Fibroblast of mammary gland (primary cell): ENCODE results near the gene MPHOSPH8.

ENCODE experiments used
- DNase-seq: peaks from one replicate; pipeline ENCODE4 v3.0.0-alpha.2; 2010; ENCODE audit warnings: low read depth
- H3K4me3 ChIP-seq: 2 replicates; pipeline ENCODE4 v1.5.1; 2011; ENCODE audit warnings: low read depth, mild to moderate bottlenecking, low read length, moderate library complexity; ENCODE audit not compliant: control insufficient read depth
- TF ChIP-seq, protein P1 (sequence below): conservative IDR thresholded peaks from 2 replicates; pipeline ENCODE4 v1.5.1; 2011; ENCODE audit warnings: low read depth, low read length, inconsistent platforms; ENCODE audit not compliant: control insufficient read depth, insufficient read depth

Gene MPHOSPH8

DNA sequence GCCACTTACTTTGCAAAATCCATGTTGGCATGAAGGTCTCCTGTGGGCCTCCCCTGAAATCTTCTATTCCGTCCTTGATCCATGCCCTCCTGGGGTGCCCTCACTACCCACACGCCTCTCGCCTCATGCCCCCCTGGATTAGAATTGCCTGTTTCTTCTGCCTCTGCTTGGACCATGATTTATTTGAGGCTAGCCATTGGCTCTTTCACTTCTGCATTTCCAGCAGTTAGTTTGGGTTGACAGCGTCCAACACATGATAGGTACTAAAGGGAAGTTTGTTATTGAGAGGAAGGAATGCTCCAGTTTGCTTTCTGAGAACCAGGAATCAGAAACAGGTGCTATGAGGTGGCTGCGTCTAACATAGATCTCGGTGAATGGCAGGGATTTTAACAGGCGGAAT, 41.6 kb upstream of the MPHOSPH8 start:
- TF ChIP-seq, protein P1, sequence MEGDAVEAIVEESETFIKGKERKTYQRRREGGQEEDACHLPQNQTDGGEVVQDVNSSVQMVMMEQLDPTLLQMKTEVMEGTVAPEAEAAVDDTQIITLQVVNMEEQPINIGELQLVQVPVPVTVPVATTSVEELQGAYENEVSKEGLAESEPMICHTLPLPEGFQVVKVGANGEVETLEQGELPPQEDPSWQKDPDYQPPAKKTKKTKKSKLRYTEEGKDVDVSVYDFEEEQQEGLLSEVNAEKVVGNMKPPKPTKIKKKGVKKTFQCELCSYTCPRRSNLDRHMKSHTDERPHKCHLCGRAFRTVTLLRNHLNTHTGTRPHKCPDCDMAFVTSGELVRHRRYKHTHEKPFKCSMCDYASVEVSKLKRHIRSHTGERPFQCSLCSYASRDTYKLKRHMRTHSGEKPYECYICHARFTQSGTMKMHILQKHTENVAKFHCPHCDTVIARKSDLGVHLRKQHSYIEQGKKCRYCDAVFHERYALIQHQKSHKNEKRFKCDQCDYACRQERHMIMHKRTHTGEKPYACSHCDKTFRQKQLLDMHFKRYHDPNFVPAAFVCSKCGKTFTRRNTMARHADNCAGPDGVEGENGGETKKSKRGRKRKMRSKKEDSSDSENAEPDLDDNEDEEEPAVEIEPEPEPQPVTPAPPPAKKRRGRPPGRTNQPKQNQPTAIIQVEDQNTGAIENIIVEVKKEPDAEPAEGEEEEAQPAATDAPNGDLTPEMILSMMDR, result no peak
- H3K4me3 ChIP-seq, result no peak overlapping the region
- DNase-seq, result no peak

DNA sequence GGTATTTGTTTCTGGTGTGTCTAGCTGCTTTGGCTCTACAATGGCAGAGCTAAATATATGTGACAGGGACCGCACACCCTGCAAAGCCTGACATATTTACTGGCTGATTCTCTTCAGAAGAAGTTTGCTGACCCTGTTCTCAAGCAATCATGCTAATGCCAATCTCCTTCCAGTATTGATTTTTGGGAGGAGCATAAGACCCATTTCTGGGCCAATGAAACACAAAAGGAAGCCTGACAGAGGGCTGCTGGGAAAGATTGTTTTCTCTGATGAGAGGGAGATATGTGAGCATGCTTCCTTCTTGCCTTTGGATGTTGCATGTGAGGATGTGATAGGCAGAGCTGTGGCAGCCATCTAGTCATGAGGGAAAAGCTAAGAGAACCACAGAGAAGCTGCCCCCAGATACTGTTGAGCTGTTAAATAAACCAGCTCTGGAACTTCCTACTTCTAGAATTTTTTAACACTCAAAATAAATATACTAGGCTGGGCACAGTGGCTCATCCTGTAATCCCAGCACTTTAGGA, 40.7 kb upstream of the MPHOSPH8 start:
- TF ChIP-seq, protein P1, result no peak
- DNase-seq, result no peak

DNA sequence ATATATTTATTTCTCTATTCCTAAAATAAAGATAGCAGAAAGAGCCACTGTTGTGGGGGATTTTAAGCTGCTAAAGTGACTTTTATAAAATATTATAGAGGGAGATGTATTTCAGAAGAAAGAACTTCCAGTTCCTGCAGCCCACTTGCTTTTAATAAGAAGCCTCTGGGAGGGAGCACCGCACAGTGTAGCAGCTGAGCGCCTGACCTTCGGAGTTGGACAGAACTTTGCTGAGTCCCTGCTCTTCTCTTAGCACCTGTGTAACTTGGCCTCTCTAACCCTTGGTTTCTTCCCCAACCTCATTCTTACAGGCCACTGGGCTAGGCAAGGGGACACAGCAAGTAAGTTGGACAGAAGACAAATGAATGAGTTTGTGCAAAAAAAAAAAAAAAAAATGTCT, 37.4 kb upstream of the MPHOSPH8 start:
- TF ChIP-seq, protein P1, result no peak

More for the DNA sequence above, 40.7 kb upstream of the MPHOSPH8 start:
- H3K4me3 ChIP-seq, result no peak overlapping the region

DNA sequence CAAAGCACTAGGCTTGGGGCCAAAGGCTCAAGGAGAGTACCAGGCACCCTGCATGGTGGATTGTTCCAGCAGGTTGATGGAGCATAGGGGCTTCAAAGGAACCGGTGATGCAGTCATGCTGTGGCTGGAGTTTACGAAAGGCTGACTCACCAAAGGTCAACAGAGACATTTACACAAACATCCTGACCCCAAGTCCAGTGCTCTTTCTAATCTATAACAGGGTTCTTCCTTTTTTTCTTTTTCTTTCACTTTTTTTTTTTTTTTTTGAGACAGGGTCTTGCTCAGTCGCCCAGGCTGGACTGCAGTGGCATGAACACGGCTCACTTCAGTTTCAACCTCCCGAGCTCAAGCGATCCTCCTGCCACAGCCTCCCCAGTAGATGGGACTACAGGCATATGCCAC, 36.5 kb upstream of the MPHOSPH8 start:
- H3K4me3 ChIP-seq, result no peak overlapping the region
- DNase-seq, result peak; percentile 85
- TF ChIP-seq, protein P1, result no peak

More for the DNA sequence above, 37.4 kb upstream of the MPHOSPH8 start:
- no peak for DNase-seq
- no peak overlapping the region for H3K4me3 ChIP-seq

DNA sequence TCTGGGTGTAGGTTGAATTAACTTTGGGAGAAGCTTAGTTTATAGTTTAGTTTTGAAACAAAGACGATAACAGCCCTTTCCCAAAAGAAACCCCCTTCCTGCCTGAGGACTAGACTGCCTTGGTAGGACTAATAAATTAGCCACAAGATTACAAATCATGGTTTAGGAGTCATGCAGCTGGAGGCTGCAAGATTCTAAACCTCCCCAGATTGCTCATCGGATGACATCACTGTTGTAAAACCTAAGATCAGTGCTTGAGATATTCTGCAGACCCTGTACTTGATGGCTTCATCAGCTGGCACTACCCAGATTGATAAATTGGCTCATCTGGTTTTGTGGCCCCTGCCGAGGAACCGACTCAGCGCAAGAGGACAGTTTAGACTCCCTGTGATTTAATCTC, 35.9 kb upstream of the MPHOSPH8 start:
- no peak overlapping the region for H3K4me3 ChIP-seq
- peak; percentile 89 for DNase-seq
- TF ChIP-seq, protein P1, result no peak

DNA sequence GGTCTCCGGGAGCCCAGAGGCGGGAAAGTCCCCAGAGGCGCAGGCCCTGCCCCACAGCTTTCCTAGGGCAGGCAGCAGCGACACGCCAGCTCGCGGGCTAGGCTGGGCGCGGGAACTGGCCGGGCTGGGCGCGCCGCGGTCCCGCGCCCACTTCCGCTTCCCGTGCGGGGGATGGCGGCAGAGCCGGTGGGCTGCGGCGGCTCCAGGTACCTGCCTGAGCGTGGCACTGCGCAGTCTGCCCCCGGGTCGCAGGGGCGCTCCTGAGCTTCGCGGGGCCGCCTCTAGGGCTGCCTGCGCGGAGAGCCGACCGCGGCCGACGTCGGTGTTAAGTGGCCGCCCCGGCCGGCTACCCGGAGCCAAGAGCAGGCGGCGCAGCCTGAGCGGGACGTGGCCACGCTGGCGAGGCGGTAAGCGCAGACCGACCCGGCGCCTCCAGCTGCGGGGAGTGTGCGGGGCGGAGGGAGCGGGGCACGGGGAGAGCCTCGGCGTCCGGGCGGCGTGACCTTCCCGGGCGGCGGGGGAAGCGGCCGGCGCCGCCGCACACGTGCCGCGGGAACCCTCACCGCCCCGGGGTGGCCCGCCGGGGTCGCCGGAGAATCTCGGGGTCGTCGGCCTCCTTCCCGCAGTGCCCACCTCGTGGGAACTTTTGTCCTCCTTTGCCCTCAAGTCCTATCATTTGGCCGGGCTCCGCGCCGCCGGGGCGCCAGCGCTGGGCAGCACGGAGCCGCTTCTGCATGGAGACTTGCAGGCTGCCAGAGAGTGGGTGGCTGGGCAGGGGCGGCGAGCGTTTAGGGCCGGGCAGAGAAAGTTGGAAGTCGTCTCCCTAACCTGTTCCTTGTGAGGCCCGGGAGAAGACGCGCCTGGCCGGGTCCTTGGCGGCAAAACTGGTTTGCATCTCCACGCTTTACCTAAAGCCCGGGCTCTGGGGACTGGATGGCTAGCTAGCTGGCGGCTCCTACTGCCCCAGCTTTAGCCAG, 31.4 kb upstream of the MPHOSPH8 start:
- peak; percentile 32 for DNase-seq
- TF ChIP-seq, protein P1, result no peak
- H3K4me3 ChIP-seq, result peak overlapping the region; percentile 57
